ENCODE data around the gene NVL. TPM values are rescaled to one million over a fixed set of nuclear protein-coding genes. Genes with fewer than 3 reads are reported as not detected.

The NVL gene
- total and polyA plus RNA-seq, 2 donors (not counting 1 experiment from before 2014, with no cell fraction given): 20.5 to 27.6 TPM

DNA sequence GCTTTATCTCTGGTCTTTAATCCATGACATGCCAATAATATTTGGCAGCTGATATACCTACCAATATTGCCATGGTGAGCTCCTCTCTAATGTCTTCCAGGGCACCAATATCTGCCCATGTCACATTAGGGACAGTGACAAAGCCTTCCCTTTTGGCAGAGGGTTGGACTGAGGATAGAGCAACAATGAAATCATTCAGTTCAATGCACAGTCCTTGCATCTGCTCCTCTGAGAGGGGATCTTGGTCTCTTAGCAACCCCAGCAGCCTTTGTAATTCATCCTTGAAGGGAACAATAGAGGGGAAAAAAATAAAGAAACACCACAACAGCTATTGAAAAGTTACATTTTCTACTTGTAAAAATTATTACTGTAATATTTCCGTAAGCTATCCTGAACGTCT is 42.3 kb downstream of the NVL start:
- TF ChIP-seq, protein P1, sequence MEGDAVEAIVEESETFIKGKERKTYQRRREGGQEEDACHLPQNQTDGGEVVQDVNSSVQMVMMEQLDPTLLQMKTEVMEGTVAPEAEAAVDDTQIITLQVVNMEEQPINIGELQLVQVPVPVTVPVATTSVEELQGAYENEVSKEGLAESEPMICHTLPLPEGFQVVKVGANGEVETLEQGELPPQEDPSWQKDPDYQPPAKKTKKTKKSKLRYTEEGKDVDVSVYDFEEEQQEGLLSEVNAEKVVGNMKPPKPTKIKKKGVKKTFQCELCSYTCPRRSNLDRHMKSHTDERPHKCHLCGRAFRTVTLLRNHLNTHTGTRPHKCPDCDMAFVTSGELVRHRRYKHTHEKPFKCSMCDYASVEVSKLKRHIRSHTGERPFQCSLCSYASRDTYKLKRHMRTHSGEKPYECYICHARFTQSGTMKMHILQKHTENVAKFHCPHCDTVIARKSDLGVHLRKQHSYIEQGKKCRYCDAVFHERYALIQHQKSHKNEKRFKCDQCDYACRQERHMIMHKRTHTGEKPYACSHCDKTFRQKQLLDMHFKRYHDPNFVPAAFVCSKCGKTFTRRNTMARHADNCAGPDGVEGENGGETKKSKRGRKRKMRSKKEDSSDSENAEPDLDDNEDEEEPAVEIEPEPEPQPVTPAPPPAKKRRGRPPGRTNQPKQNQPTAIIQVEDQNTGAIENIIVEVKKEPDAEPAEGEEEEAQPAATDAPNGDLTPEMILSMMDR (conservative IDR thresholded peaks at IDR 0.05 in 1 of 2, IDR thresholded peaks at IDR 0.05 in 1 of 2; ENCODE audit: low read depth in 1 of 2, low read length in 2 of 2): no peak
- no peak for TF ChIP-seq EZH2 (IDR thresholded peaks at IDR 0.05; ENCODE audit: low read length, missing control alignments)
- no peak overlapping the region for H3K9ac ChIP-seq (ENCODE audit: insufficient read depth, low read length)
- peaks cover 5% of the 10 kb centered on the region for H3K36me3 ChIP-seq (ENCODE audit: control insufficient read depth, insufficient read depth, low read length)
- no peaks in the 10 kb centered on the region for H3K27me3 ChIP-seq (ENCODE audit: control insufficient read depth, insufficient read depth, low read length)
- H4K20me1 ChIP-seq (ENCODE audit: control insufficient read depth, extremely low read depth, insufficient read depth, low read length): no peaks in the 10 kb centered on the region
- H3K4me3 ChIP-seq (replicated peaks in 1 of 4; ENCODE audit: control extremely low read depth in 1 of 4, insufficient read depth in 1 of 4, low read depth in 3 of 4, low read length in 4 of 4): no peak overlapping the region
- no peak overlapping the region for H2AFZ ChIP-seq (ENCODE audit: low read length)
- H3K9me3 ChIP-seq (ENCODE audit: control insufficient read depth, insufficient read depth, low read depth, low read length): no peaks in the 10 kb centered on the region
- no peaks in the 10 kb centered on the region for H3K79me2 ChIP-seq (ENCODE audit: control insufficient read depth, insufficient read depth, low read length)
- H3K4me2 ChIP-seq (ENCODE audit: extremely low read depth, insufficient read depth, low read length): no peak overlapping the region
- H3K27ac ChIP-seq (ENCODE audit: insufficient read depth, low read length): no peak overlapping the region
- no peak for DNase-seq (ENCODE audit: low read depth in 2 of 2)
- H3K4me1 ChIP-seq (ENCODE audit: control insufficient read depth, extremely low read depth, insufficient read depth, low read length): no peaks in the 10 kb centered on the region

DNA sequence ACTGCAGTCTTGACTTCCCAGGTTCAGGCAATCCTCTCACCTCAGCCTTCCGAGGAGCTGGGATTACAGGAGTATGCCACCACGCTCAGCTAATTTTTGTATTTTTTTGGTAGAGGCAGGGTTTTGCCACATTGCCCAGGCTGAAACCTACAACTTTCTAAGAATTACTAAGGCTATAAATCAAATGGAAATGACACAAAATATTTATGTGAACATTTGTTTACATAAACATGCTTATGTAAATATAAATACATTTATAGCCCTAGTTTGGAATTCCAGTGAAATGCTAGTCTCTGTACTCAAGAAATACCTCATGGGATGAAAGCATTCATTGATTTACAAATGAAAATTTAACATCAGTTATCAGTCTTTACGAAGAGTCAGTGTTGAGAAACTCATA is 47.8 kb downstream of the NVL start:
- Histone ChIP-seq H4K20me1 (ENCODE audit: control insufficient read depth, extremely low read depth, insufficient read depth, low read length) (no peaks in the 10 kb centered on the region), H3K4me3 (replicated peaks in 1 of 4; ENCODE audit: control extremely low read depth in 1 of 4, insufficient read depth in 1 of 4, low read depth in 3 of 4, low read length in 4 of 4) (no peak overlapping the region), H2AFZ (ENCODE audit: low read length) (no peak overlapping the region), H3K36me3 (ENCODE audit: control insufficient read depth, insufficient read depth, low read length) (peaks cover 1% of the 10 kb centered on the region), H3K4me1 (ENCODE audit: control insufficient read depth, extremely low read depth, insufficient read depth, low read length) (no peaks in the 10 kb centered on the region), H3K9me3 (ENCODE audit: control insufficient read depth, insufficient read depth, low read depth, low read length) (no peaks in the 10 kb centered on the region), H3K79me2 (ENCODE audit: control insufficient read depth, insufficient read depth, low read length) (no peaks in the 10 kb centered on the region), H3K9ac (ENCODE audit: insufficient read depth, low read length) (no peak overlapping the region), H3K27ac (ENCODE audit: insufficient read depth, low read length) (no peak overlapping the region), H3K27me3 (ENCODE audit: control insufficient read depth, insufficient read depth, low read length) (no peaks in the 10 kb centered on the region), H3K4me2 (ENCODE audit: extremely low read depth, insufficient read depth, low read length) (no peak overlapping the region)
- no peak for DNase-seq (ENCODE audit: low read depth in 2 of 2)
- TF ChIP-seq, protein P1 (conservative IDR thresholded peaks at IDR 0.05 in 1 of 2, IDR thresholded peaks at IDR 0.05 in 1 of 2; ENCODE audit: low read depth in 1 of 2, low read length in 2 of 2): no peak
- TF ChIP-seq EZH2 (IDR thresholded peaks at IDR 0.05; ENCODE audit: low read length, missing control alignments): no peak

DNA sequence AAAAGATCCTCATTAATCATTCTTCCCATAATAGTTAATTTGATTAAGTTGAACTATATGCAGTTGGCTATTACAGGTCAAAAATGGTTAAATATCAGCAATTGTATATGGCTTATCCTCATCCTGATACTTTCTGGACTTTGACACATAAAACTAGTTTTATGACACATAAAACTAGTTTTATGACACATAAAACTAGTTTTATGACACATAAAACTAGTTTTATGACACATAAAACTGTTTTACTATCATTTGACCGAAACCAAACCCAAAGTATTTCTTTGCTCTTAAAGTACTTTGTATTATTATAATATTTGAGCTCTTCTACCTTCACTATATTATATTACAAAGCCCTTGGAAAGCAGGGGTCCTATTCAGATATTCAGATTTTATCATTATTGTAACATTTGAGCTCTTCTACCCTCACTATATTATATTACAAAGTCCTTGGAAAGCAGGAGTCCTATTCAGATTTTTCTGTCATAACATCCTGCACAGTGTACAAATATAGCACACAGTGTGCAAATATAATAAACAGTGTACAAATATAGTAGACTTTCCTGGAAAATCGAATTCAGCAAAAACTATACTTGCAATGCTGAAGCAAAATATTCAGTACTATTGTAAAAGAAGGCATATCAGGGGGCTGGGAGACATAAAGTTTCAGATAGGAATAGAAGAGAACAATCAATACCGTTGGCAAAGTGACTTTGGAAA is 53.0 kb downstream of the NVL start:
- Histone ChIP-seq H3K4me1 (ENCODE audit: control insufficient read depth, extremely low read depth, insufficient read depth, low read length) (no peaks in the 10 kb centered on the region), H3K9me3 (ENCODE audit: control insufficient read depth, insufficient read depth, low read depth, low read length) (no peaks in the 10 kb centered on the region), H3K36me3 (ENCODE audit: control insufficient read depth, insufficient read depth, low read length) (no peaks in the 10 kb centered on the region), H3K27ac (ENCODE audit: insufficient read depth, low read length) (no peak overlapping the region), H4K20me1 (ENCODE audit: control insufficient read depth, extremely low read depth, insufficient read depth, low read length) (no peaks in the 10 kb centered on the region), H3K4me3 (replicated peaks in 1 of 4; ENCODE audit: control extremely low read depth in 1 of 4, insufficient read depth in 1 of 4, low read depth in 3 of 4, low read length in 4 of 4) (no peak overlapping the region), H3K79me2 (ENCODE audit: control insufficient read depth, insufficient read depth, low read length) (no peaks in the 10 kb centered on the region), H2AFZ (ENCODE audit: low read length) (no peak overlapping the region), H3K4me2 (ENCODE audit: extremely low read depth, insufficient read depth, low read length) (no peak overlapping the region), H3K27me3 (ENCODE audit: control insufficient read depth, insufficient read depth, low read length) (no peaks in the 10 kb centered on the region), H3K9ac (ENCODE audit: insufficient read depth, low read length) (no peak overlapping the region)
- TF ChIP-seq, protein P1 (conservative IDR thresholded peaks at IDR 0.05 in 1 of 2, IDR thresholded peaks at IDR 0.05 in 1 of 2; ENCODE audit: low read depth in 1 of 2, low read length in 2 of 2): no peak
- no peak for TF ChIP-seq EZH2 (IDR thresholded peaks at IDR 0.05; ENCODE audit: low read length, missing control alignments)
- DNase-seq (ENCODE audit: low read depth in 2 of 2): no peak
